Measurements from ENCODE around the gene ARRDC1. TPM values are rescaled to one million over a fixed set of nuclear protein-coding genes. Genes with fewer than 3 reads are reported as not detected.

The ARRDC1 gene
- total and polyA plus RNA-seq, 9 of the 15 experiments (the other 6 are each of a cell fraction or from before 2014, with no cell fraction given), result 0.21 to 45.3 (median 18.6) TPM

DNA sequence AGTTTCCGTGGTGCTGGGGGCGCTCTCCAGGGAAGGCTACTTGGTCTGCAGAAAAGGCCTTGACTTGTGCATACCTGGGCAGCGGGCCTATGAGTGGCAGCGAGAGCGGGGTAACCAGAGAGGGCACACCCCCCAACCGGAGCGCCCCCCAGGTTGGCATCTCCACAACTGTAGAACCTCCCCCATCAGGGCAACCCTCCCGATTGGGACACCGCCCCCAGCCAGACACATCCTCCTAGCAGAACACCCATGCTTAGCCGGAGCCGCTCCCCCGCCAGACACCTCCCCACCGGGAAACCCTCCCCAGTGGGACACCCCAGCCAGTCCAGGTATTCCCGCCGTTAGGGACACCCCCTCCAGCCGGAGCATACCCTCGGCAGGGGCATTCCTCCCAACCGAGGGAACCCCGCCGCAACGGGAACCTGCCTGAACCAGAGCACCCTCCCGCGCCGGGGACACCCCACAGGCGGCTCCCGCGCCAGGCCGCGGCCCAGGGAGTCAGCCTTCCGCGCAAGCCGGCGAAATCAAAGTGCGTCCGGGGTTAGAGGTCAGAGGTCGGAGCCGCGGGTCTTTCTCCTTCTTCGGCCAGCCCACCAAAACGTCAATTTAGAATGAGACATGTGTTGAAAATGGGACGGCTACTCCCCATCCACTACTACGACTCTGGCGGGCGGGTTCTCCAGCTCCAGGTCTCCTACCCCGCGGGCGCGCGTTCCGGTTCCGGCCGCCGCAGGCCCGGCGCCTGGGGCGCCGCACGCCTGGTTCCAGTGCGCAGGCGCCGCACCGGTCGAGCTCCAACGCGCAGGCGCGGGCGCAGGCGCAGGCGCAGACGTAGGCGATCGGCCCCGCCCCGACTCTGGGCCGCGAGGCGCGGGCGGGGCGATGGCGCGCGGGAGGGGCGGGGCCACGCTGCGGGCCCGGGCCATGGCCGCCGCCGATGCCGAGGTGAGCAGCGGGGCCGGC is 12.9 kb downstream of the ARRDC1 start, which contains the start of gene EHMT1 (continued):
- TF ChIP-seq YY1 (IDR thresholded peaks at IDR 0.05; ENCODE audit: borderline replicate concordance in 1 of 3, control insufficient read depth in 1 of 3, extremely low read depth in 1 of 3, insufficient read depth in 3 of 3, insufficient read length in 1 of 3, insufficient replicate concordance in 2 of 3, low read depth in 1 of 3, low read length in 2 of 3) (peak; percentile 43 to 89 (median 85)), NCOR1 (IDR thresholded peaks at IDR 0.05) (peak; percentile 14; the same call in 1 of the 2 replicates), HMGN3 (IDR thresholded peaks at IDR 0.05; ENCODE audit: borderline replicate concordance, extremely low read depth, insufficient read length, low read depth, low read length) (peak; percentile 63), ZNF699 (CRISPR knock-in tag; IDR thresholded peaks at IDR 0.05; ENCODE audit: insufficient replicate concordance) (no peak), MCM3 (IDR thresholded peaks at IDR 0.05) (no peak), ATF7 (IDR thresholded peaks at IDR 0.05) (peak; percentile 85), ZNF584 (CRISPR knock-in tag; IDR thresholded peaks at IDR 0.05; ENCODE audit: low read depth) (no peak), CBX8 (IDR thresholded peaks at IDR 0.05; ENCODE audit: borderline replicate concordance, extremely low read depth, low read depth, low read length, poor library complexity, severe bottlenecking) (no peak), ZBTB1 (CRISPR knock-in tag; IDR thresholded peaks at IDR 0.05; ENCODE audit: borderline replicate concordance, low read depth) (no peak), FOSL1 (tag; conservative IDR thresholded peaks at IDR 0.05) (0 out of 2 replicates have a peak, but pooled peaks have one; percentile 32), RB1 (IDR thresholded peaks at IDR 0.05; ENCODE audit: low read depth) (0 out of 2 replicates have a peak, but pooled peaks have one; percentile 56), BRF1 (IDR thresholded peaks at IDR 0.05; ENCODE audit: borderline replicate concordance, extremely low read depth, insufficient read length) (no peak), NFYB (IDR thresholded peaks at IDR 0.05; ENCODE audit: extremely low read depth, insufficient read length) (no peak), SMARCB1 (IDR thresholded peaks at IDR 0.05; ENCODE audit: insufficient read length, low read depth) (no peak)
- TF ChIP-seq, protein P1, sequence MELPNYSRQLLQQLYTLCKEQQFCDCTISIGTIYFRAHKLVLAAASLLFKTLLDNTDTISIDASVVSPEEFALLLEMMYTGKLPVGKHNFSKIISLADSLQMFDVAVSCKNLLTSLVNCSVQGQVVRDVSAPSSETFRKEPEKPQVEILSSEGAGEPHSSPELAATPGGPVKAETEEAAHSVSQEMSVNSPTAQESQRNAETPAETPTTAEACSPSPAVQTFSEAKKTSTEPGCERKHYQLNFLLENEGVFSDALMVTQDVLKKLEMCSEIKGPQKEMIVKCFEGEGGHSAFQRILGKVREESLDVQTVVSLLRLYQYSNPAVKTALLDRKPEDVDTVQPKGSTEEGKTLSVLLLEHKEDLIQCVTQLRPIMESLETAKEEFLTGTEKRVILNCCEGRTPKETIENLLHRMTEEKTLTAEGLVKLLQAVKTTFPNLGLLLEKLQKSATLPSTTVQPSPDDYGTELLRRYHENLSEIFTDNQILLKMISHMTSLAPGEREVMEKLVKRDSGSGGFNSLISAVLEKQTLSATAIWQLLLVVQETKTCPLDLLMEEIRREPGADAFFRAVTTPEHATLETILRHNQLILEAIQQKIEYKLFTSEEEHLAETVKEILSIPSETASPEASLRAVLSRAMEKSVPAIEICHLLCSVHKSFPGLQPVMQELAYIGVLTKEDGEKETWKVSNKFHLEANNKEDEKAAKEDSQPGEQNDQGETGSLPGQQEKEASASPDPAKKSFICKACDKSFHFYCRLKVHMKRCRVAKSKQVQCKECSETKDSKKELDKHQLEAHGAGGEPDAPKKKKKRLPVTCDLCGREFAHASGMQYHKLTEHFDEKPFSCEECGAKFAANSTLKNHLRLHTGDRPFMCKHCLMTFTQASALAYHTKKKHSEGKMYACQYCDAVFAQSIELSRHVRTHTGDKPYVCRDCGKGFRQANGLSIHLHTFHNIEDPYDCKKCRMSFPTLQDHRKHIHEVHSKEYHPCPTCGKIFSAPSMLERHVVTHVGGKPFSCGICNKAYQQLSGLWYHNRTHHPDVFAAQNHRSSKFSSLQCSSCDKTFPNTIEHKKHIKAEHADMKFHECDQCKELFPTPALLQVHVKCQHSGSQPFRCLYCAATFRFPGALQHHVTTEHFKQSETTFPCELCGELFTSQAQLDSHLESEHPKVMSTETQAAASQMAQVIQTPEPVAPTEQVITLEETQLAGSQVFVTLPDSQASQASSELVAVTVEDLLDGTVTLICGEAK (IDR thresholded peaks at IDR 0.05), result peak; percentile 94
- TF ChIP-seq, protein P1 (CRISPR knock-in tag; IDR thresholded peaks at IDR 0.05), result no peak

Measured in K562 (cell line).